Osteocyte (in vitro differentiated cells): ENCODE measurements around the gene DNAJB6. TPM values are rescaled to one million over a fixed set of nuclear protein-coding genes. Genes with fewer than 3 reads are reported as not detected.

Experiments used
- DNase-seq: peaks from one replicate; pipeline ENCODE4 v3.0.0; 2021; ENCODE audit warnings: mixed read lengths; ENCODE audit not compliant: unreplicated experiment; ENCODE audit errors: extremely low spot score
- H3K27ac Mint-ChIP-seq: one replicate; pipeline ENCODE4 v1.8.0; 2021; ENCODE audit warnings: mild to moderate bottlenecking, mixed read lengths; ENCODE audit not compliant: unreplicated experiment
- H3K27me3 Mint-ChIP-seq: one replicate; pipeline ENCODE4 v1.8.0; 2021; ENCODE audit warnings: mixed read lengths; ENCODE audit not compliant: unreplicated experiment
- H3K36me3 Mint-ChIP-seq: one replicate; pipeline ENCODE4 v1.8.0; 2021; ENCODE audit warnings: mixed read lengths; ENCODE audit not compliant: unreplicated experiment
- H3K4me1 Mint-ChIP-seq: one replicate; pipeline ENCODE4 v1.8.0; 2021; ENCODE audit warnings: mixed read lengths; ENCODE audit not compliant: unreplicated experiment
- H3K4me3 Mint-ChIP-seq: one replicate; pipeline ENCODE4 v1.8.0; 2021; ENCODE audit warnings: mild to moderate bottlenecking, moderate library complexity, mixed read lengths; ENCODE audit not compliant: unreplicated experiment
- H3K9me3 Mint-ChIP-seq: one replicate; pipeline ENCODE4 v1.8.0; 2021; ENCODE audit warnings: mixed read lengths; ENCODE audit not compliant: unreplicated experiment
- CTCF ChIP-seq: fragments of 200-600 bp; sonication (generic); IDR thresholded peaks from 2 replicates; pipeline ENCODE4 v1.5.0; 2021; ENCODE audit warnings: antibody characterized with exemption, mild to moderate bottlenecking, moderate library complexity
- total RNA-seq: library from RNA; stranded (reverse); gene quantifications from 2 replicates; pipeline ENCODE4 v1.2.1, GENCODE V29; 2021

The DNAJB6 gene
- total RNA-seq, 1 donor from 2014 or later = 112 TPM

- no peaks in the 10 kb centered on the region for H3K9me3 Mint-ChIP-seq
- H3K36me3 Mint-ChIP-seq = peaks cover 25% of the 10 kb centered on the region
- H3K27ac Mint-ChIP-seq = no peak overlapping the region
- H3K27me3 Mint-ChIP-seq = no peaks in the 10 kb centered on the region
- no peak for TF ChIP-seq CTCF
- no peak overlapping the region for H3K4me3 Mint-ChIP-seq
- peaks cover 34% of the 10 kb centered on the region for H3K4me1 Mint-ChIP-seq
- DNase-seq = no peak
Observed at GRCh38 chr7:157402388-157402703, 65.5 kb downstream of the DNAJB6 start.

GRCh38 chr7:157402911-157403534 lies 66.2 kb downstream of the DNAJB6 start:
- Mint-ChIP-seq H3K4me1 (peaks cover 27% of the 10 kb centered on the region), H3K27me3 (no peaks in the 10 kb centered on the region), H3K9me3 (no peaks in the 10 kb centered on the region), H3K36me3 (peaks cover 25% of the 10 kb centered on the region), H3K4me3 (no peak overlapping the region), H3K27ac (peak overlapping the region; percentile 21)
- DNase-seq = no peak
- no peak for TF ChIP-seq CTCF

- DNase-seq = no peak
- H3K27ac Mint-ChIP-seq = no peak overlapping the region
- peaks cover 19% of the 10 kb centered on the region for H3K4me1 Mint-ChIP-seq
- H3K4me3 Mint-ChIP-seq = no peak overlapping the region
- H3K36me3 Mint-ChIP-seq = peaks cover 26% of the 10 kb centered on the region
- H3K9me3 Mint-ChIP-seq = no peaks in the 10 kb centered on the region
- TF ChIP-seq CTCF = no peak
- H3K27me3 Mint-ChIP-seq = no peaks in the 10 kb centered on the region
Observed at GRCh38 chr7:157403646-157404401, 67.0 kb downstream of the DNAJB6 start.

GRCh38 chr7:157404845-157405481 lies 68.2 kb downstream of the DNAJB6 start:
- Mint-ChIP-seq H3K4me1 (peaks cover 12% of the 10 kb centered on the region), H3K27ac (no peak overlapping the region), H3K9me3 (no peaks in the 10 kb centered on the region), H3K36me3 (peaks cover 23% of the 10 kb centered on the region), H3K4me3 (no peak overlapping the region), H3K27me3 (no peaks in the 10 kb centered on the region)
- TF ChIP-seq CTCF = no peak
- no peak for DNase-seq

GRCh38 chr7:157405501-157405900 lies 68.7 kb downstream of the DNAJB6 start:
- peaks cover 10% of the 10 kb centered on the region for H3K4me1 Mint-ChIP-seq
- DNase-seq = no peak
- H3K27me3 Mint-ChIP-seq = no peaks in the 10 kb centered on the region
- peaks cover 20% of the 10 kb centered on the region for H3K36me3 Mint-ChIP-seq
- no peaks in the 10 kb centered on the region for H3K9me3 Mint-ChIP-seq
- no peak overlapping the region for H3K27ac Mint-ChIP-seq
- TF ChIP-seq CTCF = no peak
- no peak overlapping the region for H3K4me3 Mint-ChIP-seq
